Esophagus squamous epithelium (tissue), 5 donors: ENCODE measurements around the gene MINDY3. TPM values are rescaled to one million over a fixed set of nuclear protein-coding genes. Genes with fewer than 3 reads are reported as not detected.
"Not testable (repeated sequence)": the region's sequence is repeated elsewhere in the genome, so short reads cannot be mapped to it uniquely, and the experiment has no call there.

Source experiments
- DNase-seq: peaks from one replicate; lab custom pipeline; 2025; lab: John Stamatoyannopoulos, UW
- H3K27ac ChIP-seq, 4 donors: fragments of 200-600 bp; sonication (generic); one replicate each; pipeline ENCODE4 v1.5.1; 2016 to 2019; ENCODE audit warnings: mild to moderate bottlenecking in 1 of 4
- H3K27me3 ChIP-seq, 4 donors: fragments of 200-600 bp; sonication (generic); 1 replicate in 3 of 4; 2 replicates in 1 of 4; pipeline versions ENCODE4 v1.5.1 to v1.6.0; 2017 to 2021; ENCODE audit warnings: antibody characterized with exemption in 1 of 4
- H3K36me3 ChIP-seq, 3 donors: fragments of 200-600 bp; sonication (generic); one replicate each; pipeline ENCODE4 v1.5.1; 2016 to 2019
- H3K4me1 ChIP-seq, 3 donors: fragments of 200-600 bp; sonication (generic); one replicate each; pipeline ENCODE4 v1.5.1; 2017 to 2019
- H3K4me3 ChIP-seq, 4 donors: fragments of 200-600 bp; sonication (generic); 1 replicate in 3 of 4; 2 replicates in 1 of 4; pipeline ENCODE4 v1.5.1; 2016 to 2019; ENCODE audit warnings: mild to moderate bottlenecking in 2 of 4, moderate library complexity in 1 of 4
- H3K9me3 ChIP-seq, 3 donors: fragments of 200-600 bp; sonication (generic); one replicate each; pipeline ENCODE4 v1.5.1; 2016 to 2019
- CTCF ChIP-seq, 6 experiments: fragments of 450-650 bp in 4 of 6; fragments of 200-600 bp in 2 of 6; sonication (generic) in 2 of 6; IDR thresholded peaks; one replicate each; pipeline ENCODE4 v1.5.1; 2016 to 2019; ENCODE audit warnings: antibody characterized with exemption in 6 of 6, mild to moderate bottlenecking in 4 of 6, moderate library complexity in 4 of 6
- POLR2A ChIP-seq, 4 donors: fragments of 450-650 bp; IDR thresholded peaks; one replicate each; pipeline ENCODE4 v1.6.1; 2017; ENCODE audit warnings: antibody characterized with exemption in 4 of 4, mild to moderate bottlenecking in 4 of 4, moderate library complexity in 3 of 4
- WGBS, 2 donors: methylation state at CpG; one replicate each; pipeline ENCODE4 v1.1.5; 2018; 5-methylcytosine and 5-hydroxymethylcytosine counted together
- intact Hi-C: fragments of 100-400 bp; cut with DNase I; formaldehyde crosslinking; loops from one replicate; pipeline ENCODE4 v1.15.0; 2022
- total RNA-seq, 4 donors: library from RNA; depleted of rRNA; stranded (reverse); fragments of >200 nt; gene quantifications; one replicate each; pipeline ENCODE4 v1.1.0, GENCODE V29; 2016
- donor health status: DM: yes; HTN: yes; CAD: no.

MINDY3 gene
- total RNA-seq, 4 donors from 2014 or later: 9.5 to 25.0 (median 17.5) TPM

GRCh38 chr10:15764892-15765454 lies 95.3 kb downstream of the MINDY3 start:
- no peak for TF ChIP-seq CTCF (IDR thresholded peaks at IDR 0.05)
- TF ChIP-seq POLR2A (IDR thresholded peaks at IDR 0.05): no peak
- H3K4me3 ChIP-seq: no peak overlapping the region
- H3K36me3 ChIP-seq: no peaks in the 10 kb centered on the region
- intact Hi-C loops: no loop called here
- H3K9me3 ChIP-seq: no peaks in the 10 kb centered on the region
- no peak for DNase-seq
- 81 to 89% methylated on average over 2 of the region's 2 CpGs for WGBS, 2 donors
- no peaks in the 10 kb centered on the region for H3K4me1 ChIP-seq
- no peak overlapping the region for H3K27ac ChIP-seq
- H3K27me3 ChIP-seq: no peaks in the 10 kb centered on the region

GRCh38 chr10:15763006-15763405 lies 97.3 kb downstream of the MINDY3 start:
- no peak overlapping the region for H3K27ac ChIP-seq
- H3K9me3 ChIP-seq: no peaks in the 10 kb centered on the region
- 59 to 92% methylated on average over 5 to 8 of the region's 8 CpGs for WGBS, 2 donors
- no peak for TF ChIP-seq POLR2A (IDR thresholded peaks at IDR 0.05)
- TF ChIP-seq CTCF (IDR thresholded peaks at IDR 0.05): no peak
- DNase-seq: no peak
- H3K4me1 ChIP-seq: no peaks in the 10 kb centered on the region
- intact Hi-C loops: no loop called here
- H3K4me3 ChIP-seq: no peak overlapping the region
- H3K36me3 ChIP-seq: no peaks in the 10 kb centered on the region
- no peaks in the 10 kb centered on the region for H3K27me3 ChIP-seq

- 87 to 98% methylated on average over 6 of the region's 6 CpGs for WGBS, 2 donors
- intact Hi-C loops, H3K36me3 ChIP-seq, H3K9me3 ChIP-seq, DNase-seq, H3K27me3 ChIP-seq, H3K4me3 ChIP-seq, H3K27ac ChIP-seq, H3K4me1 ChIP-seq: not testable (repeated sequence)
Observed at GRCh38 chr10:15762239-15762638, 98.1 kb downstream of the MINDY3 start.

- DNase-seq, H3K4me1 ChIP-seq, H3K27me3 ChIP-seq, H3K4me3 ChIP-seq, H3K9me3 ChIP-seq, intact Hi-C loops, H3K36me3 ChIP-seq, H3K27ac ChIP-seq: not testable (repeated sequence)
- 88 to 97% methylated on average over 2 to 4 of the region's 4 CpGs for WGBS, 2 donors
Observed at GRCh38 chr10:15761224-15761623, 99.1 kb downstream of the MINDY3 start.

GRCh38 chr10:15760681-15761080 lies 99.6 kb downstream of the MINDY3 start:
- Histone ChIP-seq H3K4me3 (no peak overlapping the region), H3K27ac (no peak overlapping the region), H3K27me3 (peaks cover 0 to 2% (median 0%) of the 10 kb centered on the region in 4 donors), H3K4me1 (no peaks in the 10 kb centered on the region), H3K9me3 (no peaks in the 10 kb centered on the region), H3K36me3 (no peaks in the 10 kb centered on the region)
- intact Hi-C loops: no loop called here
- no peak for TF ChIP-seq POLR2A (IDR thresholded peaks at IDR 0.05)
- no peak for TF ChIP-seq CTCF (IDR thresholded peaks at IDR 0.05)
- DNase-seq: no peak
- 92 to 96% methylated on average over 2 of the region's 2 CpGs for WGBS, 2 donors

GRCh38 chr10:15759265-15759664 lies 101.0 kb downstream of the MINDY3 start:
- Histone ChIP-seq H3K9me3 (no peaks in the 10 kb centered on the region), H3K4me1 (no peaks in the 10 kb centered on the region), H3K4me3 (no peak overlapping the region), H3K27me3 (peaks cover 0 to 2% (median 0%) of the 10 kb centered on the region in 4 donors), H3K36me3 (no peaks in the 10 kb centered on the region), H3K27ac (no peak overlapping the region)
- intact Hi-C loops: no loop called here
- DNase-seq: no peak
- no peak for TF ChIP-seq CTCF (IDR thresholded peaks at IDR 0.05)
- TF ChIP-seq POLR2A (IDR thresholded peaks at IDR 0.05): no peak
